SK-N-SH (cell line): ENCODE data around the gene PAFAH1B1. TPM values are rescaled to one million over a fixed set of nuclear protein-coding genes. Genes with fewer than 3 reads are reported as not detected.

Experiments used
- CTCF ChIA-PET: fragments of 300-600, 350-600 bp; formaldehyde crosslinking; extraction: SDS; loops from one replicate; lab custom pipeline; 2021; lab: Yijun Ruan, JAX
- POLR2A ChIA-PET: fragments of 350-600 bp; sonication (Branson Sonifier 250); formaldehyde crosslinking; extraction: SDS; loops from one replicate; lab custom pipeline; 2020; ENCODE audit warnings: antibody characterized with exemption, inconsistent platforms; lab: Yijun Ruan, JAX
- DNase-seq: peaks from one replicate; pipeline ENCODE4 v3.0.0; 2012
- H2AFZ ChIP-seq: fragments of 200-600 bp; sonication (generic); 2 replicates; pipeline ENCODE4 v1.8.1; 2016; ENCODE audit warnings: antibody characterized with exemption, mild to moderate bottlenecking, low read depth
- H3F3A ChIP-seq: fragments of 200-600 bp; sonication (generic); replicated peaks from 2 replicates; pipeline ENCODE3; 2016; ENCODE audit warnings: antibody characterized with exemption, mild to moderate bottlenecking; ENCODE audit not compliant: insufficient read depth
- H3K27ac ChIP-seq, 2 experiments: fragments of 200-500 bp in 1 of 2; fragments of 200-600 bp in 1 of 2; sonication (Bioruptor generic) in 1 of 2; sonication (generic), shearing (Covaris generic) in 1 of 2; 2 replicates each; pipeline versions ENCODE4 v1.5.1 to v1.6.1; 2014 to 2016; ENCODE audit warnings: low read depth in 2 of 2, inconsistent platforms in 1 of 2, low read length in 1 of 2, mild to moderate bottlenecking in 1 of 2, mixed read lengths in 1 of 2
- H3K27me3 ChIP-seq: fragments of 200-600 bp; sonication (generic), shearing (Covaris generic); 2 replicates; pipeline ENCODE4 v1.6.1; 2016; ENCODE audit warnings: mixed run types; ENCODE audit not compliant: insufficient read depth
- H3K36me3 ChIP-seq, 2 experiments: fragments of 200-500 bp in 1 of 2; fragments of 200-600 bp in 1 of 2; sonication (Bioruptor generic) in 1 of 2; sonication (generic) in 1 of 2; replicated peaks in 1 of 2; 2 replicates each; pipeline versions ENCODE3 to v1.5.1; 2014 to 2016; ENCODE audit warnings: low read length in 1 of 2, mild to moderate bottlenecking in 1 of 2; ENCODE audit not compliant: insufficient read depth in 2 of 2, control insufficient read depth in 1 of 2
- H3K4me1 ChIP-seq, 2 experiments: fragments of 200-500 bp in 1 of 2; fragments of 200-600 bp in 1 of 2; sonication (Bioruptor generic) in 1 of 2; sonication (generic), shearing (Covaris generic) in 1 of 2; 2 replicates each; pipeline versions ENCODE4 v1.5.1 to v1.6.1; 2014 to 2016; ENCODE audit warnings: low read depth in 1 of 2, low read length in 1 of 2, mixed run types in 1 of 2; ENCODE audit not compliant: insufficient read depth in 2 of 2, control insufficient read depth in 1 of 2
- H3K4me2 ChIP-seq: fragments of 200-600 bp; sonication (generic), shearing (Covaris generic); 2 replicates; pipeline ENCODE4 v1.6.1; 2017; ENCODE audit warnings: mixed run types
- H3K4me3 ChIP-seq, 2 experiments: fragments of 200-500 bp in 1 of 2; fragments of 200-600 bp in 1 of 2; sonication (Bioruptor generic) in 1 of 2; sonication (generic), shearing (Covaris generic) in 1 of 2; 2 replicates each; pipeline versions ENCODE4 v1.5.1 to v1.8.1; 2014 to 2016; ENCODE audit warnings: low read depth in 2 of 2, inconsistent platforms in 1 of 2, low read length in 1 of 2, mild to moderate bottlenecking in 1 of 2, mixed read lengths in 1 of 2, moderate library complexity in 1 of 2
- H3K79me2 ChIP-seq: fragments of 200-600 bp; sonication (generic); 2 replicates; pipeline ENCODE4 v1.8.1; 2017; ENCODE audit warnings: mild to moderate bottlenecking; ENCODE audit not compliant: insufficient read depth
- H3K9ac ChIP-seq: fragments of 200-600 bp; sonication (generic); 2 replicates; pipeline ENCODE4 v1.6.1; 2017; ENCODE audit warnings: mixed run types
- H3K9me2 ChIP-seq: fragments of 200-600 bp; sonication (generic); 2 replicates; pipeline ENCODE4 v1.6.1; 2017; ENCODE audit warnings: mixed run types
- H3K9me3 ChIP-seq: fragments of 200-600 bp; sonication (generic); 2 replicates; pipeline ENCODE4 v1.6.1; 2017; ENCODE audit warnings: mixed run types, mild to moderate bottlenecking, moderate library complexity
- H4K20me1 ChIP-seq: fragments of 200-600 bp; sonication (generic); 2 replicates; pipeline ENCODE4 v1.6.1; 2017; ENCODE audit warnings: mild to moderate bottlenecking, mixed run types; ENCODE audit not compliant: insufficient read depth
- CHD2 ChIP-seq: fragments of 150-350 bp; IDR thresholded peaks from 2 replicates; pipeline ENCODE4 v1.6.1; 2018; ENCODE audit warnings: low read length; ENCODE audit not compliant: partially characterized antibody
- ELF1 ChIP-seq: IDR thresholded peaks from 2 replicates; pipeline ENCODE4 v1.4.0; 2012
- FOSL2 ChIP-seq: IDR thresholded peaks from 2 replicates; pipeline ENCODE4 v1.4.0; 2012; ENCODE audit warnings: low read depth, mild to moderate bottlenecking, moderate library complexity, borderline replicate concordance
- FOXM1 ChIP-seq: IDR thresholded peaks from 2 replicates; pipeline ENCODE4 v1.4.0; 2012; ENCODE audit warnings: low read depth, mild to moderate bottlenecking
- GABPA ChIP-seq: IDR thresholded peaks from 2 replicates; pipeline ENCODE4 v1.4.0; 2012; ENCODE audit warnings: low read depth, mild to moderate bottlenecking
- GATA2 ChIP-seq: sonication (generic); formaldehyde crosslinking; IDR thresholded peaks from 2 replicates; pipeline ENCODE4 v1.5.0; 2020; ENCODE audit warnings: mild to moderate bottlenecking, missing genetic modification reagents
- JUND ChIP-seq: IDR thresholded peaks from 2 replicates; pipeline ENCODE4 v1.4.0; 2012
- MXI1 ChIP-seq: IDR thresholded peaks from 2 replicates; pipeline ENCODE4 v1.6.1; 2012; ENCODE audit warnings: mild to moderate bottlenecking, low read depth, low read length, improper control_type of control experiment
- RAD21 ChIP-seq: IDR thresholded peaks from 2 replicates; pipeline ENCODE4 v1.6.1; 2012; ENCODE audit warnings: mild to moderate bottlenecking, low read length
- RFX5 ChIP-seq: IDR thresholded peaks from 2 replicates; pipeline ENCODE4 v1.6.1; 2012; ENCODE audit warnings: mild to moderate bottlenecking, improper control_type of control experiment, low read length
- RXRA ChIP-seq: IDR thresholded peaks from 2 replicates; pipeline ENCODE4 v1.4.0; 2012; ENCODE audit warnings: low read depth, mild to moderate bottlenecking, borderline replicate concordance
- SIN3A ChIP-seq: IDR thresholded peaks from 2 replicates; pipeline ENCODE4 v1.6.1; 2012; ENCODE audit warnings: low read depth, mild to moderate bottlenecking, low read length, moderate library complexity, borderline replicate concordance
- SMC3 ChIP-seq: IDR thresholded peaks from 2 replicates; pipeline ENCODE4 v1.6.1; 2012; ENCODE audit warnings: low read depth, low read length, improper control_type of control experiment
- TCF12 ChIP-seq: IDR thresholded peaks from 2 replicates; pipeline ENCODE4 v1.4.0; 2012
- TEAD4 ChIP-seq: IDR thresholded peaks from 2 replicates; pipeline ENCODE4 v1.4.0; 2012; ENCODE audit warnings: mild to moderate bottlenecking, borderline replicate concordance; ENCODE audit not compliant: insufficient read depth
- WGBS: methylation state at CpG from one replicate; pipeline ENCODE4 v1.1.6; 2017; ENCODE audit warnings: low lambda C conversion rate; 5-methylcytosine and 5-hydroxymethylcytosine counted together
- polyA plus RNA-seq, 3 experiments: library from polyadenylated mRNA; depleted of rRNA; stranded (reverse); fragments of >200 nt; gene quantifications; 2 replicates each; pipeline ENCODE4 v1.2.3, GENCODE V29; 2012
- TF ChIP-seq, protein P1 (sequence below): IDR thresholded peaks from 2 replicates; pipeline ENCODE4 v1.6.1; 2012; ENCODE audit warnings: mild to moderate bottlenecking, low read depth, low read length, moderate library complexity
- TF ChIP-seq, protein P2 (sequence below): fragments of 150-350 bp; IDR thresholded peaks from 2 replicates; pipeline ENCODE4 v1.6.1; 2017; ENCODE audit warnings: antibody characterized with exemption, low read length, low read depth, borderline replicate concordance
- TF ChIP-seq, protein P3 (sequence below): fragments of 150-350 bp; IDR thresholded peaks from 2 replicates; pipeline ENCODE4 v1.6.1; 2016; ENCODE audit warnings: mild to moderate bottlenecking, low read depth, low read length
- TF ChIP-seq, protein P4 (sequence below): IDR thresholded peaks from 2 replicates; pipeline ENCODE4 v1.4.0; 2012; ENCODE audit warnings: low read depth

Gene PAFAH1B1
- polyA plus RNA-seq, 1 of the 3 experiments (the other 2 are of a cell fraction) = 37.3 TPM

DNA sequence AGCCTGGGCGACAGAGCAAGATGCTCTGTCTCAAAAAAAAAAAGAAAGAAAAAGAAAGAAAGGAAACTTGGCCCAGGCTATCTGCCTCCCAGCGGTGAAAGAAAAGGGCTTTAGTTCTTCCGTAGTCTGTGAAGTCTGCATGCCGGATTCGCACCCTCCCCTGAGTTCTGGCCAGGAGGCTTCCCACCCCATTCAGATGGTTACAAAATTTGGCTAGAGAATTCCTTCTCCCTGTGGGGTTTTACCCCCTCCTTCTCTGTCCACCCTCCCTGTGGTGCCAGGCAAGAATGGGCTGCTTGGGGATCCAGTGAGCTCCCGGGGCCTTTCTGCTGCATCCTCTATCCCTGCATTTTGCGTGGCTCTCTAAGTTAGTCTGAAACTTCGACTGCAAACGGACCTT, 37.8 kb downstream of the PAFAH1B1 start:
- H3K9ac ChIP-seq = no peak overlapping the region
- CTCF ChIA-PET = no interaction called here
- POLR2A ChIA-PET = no interaction called here

More for the DNA sequence above, 37.8 kb downstream of the PAFAH1B1 start:
- TF ChIP-seq, protein P1, sequence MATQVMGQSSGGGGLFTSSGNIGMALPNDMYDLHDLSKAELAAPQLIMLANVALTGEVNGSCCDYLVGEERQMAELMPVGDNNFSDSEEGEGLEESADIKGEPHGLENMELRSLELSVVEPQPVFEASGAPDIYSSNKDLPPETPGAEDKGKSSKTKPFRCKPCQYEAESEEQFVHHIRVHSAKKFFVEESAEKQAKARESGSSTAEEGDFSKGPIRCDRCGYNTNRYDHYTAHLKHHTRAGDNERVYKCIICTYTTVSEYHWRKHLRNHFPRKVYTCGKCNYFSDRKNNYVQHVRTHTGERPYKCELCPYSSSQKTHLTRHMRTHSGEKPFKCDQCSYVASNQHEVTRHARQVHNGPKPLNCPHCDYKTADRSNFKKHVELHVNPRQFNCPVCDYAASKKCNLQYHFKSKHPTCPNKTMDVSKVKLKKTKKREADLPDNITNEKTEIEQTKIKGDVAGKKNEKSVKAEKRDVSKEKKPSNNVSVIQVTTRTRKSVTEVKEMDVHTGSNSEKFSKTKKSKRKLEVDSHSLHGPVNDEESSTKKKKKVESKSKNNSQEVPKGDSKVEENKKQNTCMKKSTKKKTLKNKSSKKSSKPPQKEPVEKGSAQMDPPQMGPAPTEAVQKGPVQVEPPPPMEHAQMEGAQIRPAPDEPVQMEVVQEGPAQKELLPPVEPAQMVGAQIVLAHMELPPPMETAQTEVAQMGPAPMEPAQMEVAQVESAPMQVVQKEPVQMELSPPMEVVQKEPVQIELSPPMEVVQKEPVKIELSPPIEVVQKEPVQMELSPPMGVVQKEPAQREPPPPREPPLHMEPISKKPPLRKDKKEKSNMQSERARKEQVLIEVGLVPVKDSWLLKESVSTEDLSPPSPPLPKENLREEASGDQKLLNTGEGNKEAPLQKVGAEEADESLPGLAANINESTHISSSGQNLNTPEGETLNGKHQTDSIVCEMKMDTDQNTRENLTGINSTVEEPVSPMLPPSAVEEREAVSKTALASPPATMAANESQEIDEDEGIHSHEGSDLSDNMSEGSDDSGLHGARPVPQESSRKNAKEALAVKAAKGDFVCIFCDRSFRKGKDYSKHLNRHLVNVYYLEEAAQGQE = no peak
- TF ChIP-seq SMC3 (no peak), RAD21 (no peak), JUND (no peak), FOSL2 (no peak), MXI1 (no peak), RXRA (no peak), TCF12 (no peak), FOXM1 (no peak), ELF1 (no peak), GABPA (no peak), GATA2 (CRISPR knock-in tag) (no peak), TEAD4 (no peak), RFX5 (no peak), CHD2 (no peak), SIN3A (no peak)
- TF ChIP-seq, protein P2, sequence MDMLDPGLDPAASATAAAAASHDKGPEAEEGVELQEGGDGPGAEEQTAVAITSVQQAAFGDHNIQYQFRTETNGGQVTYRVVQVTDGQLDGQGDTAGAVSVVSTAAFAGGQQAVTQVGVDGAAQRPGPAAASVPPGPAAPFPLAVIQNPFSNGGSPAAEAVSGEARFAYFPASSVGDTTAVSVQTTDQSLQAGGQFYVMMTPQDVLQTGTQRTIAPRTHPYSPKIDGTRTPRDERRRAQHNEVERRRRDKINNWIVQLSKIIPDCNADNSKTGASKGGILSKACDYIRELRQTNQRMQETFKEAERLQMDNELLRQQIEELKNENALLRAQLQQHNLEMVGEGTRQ = no peak
- TF ChIP-seq, protein P3, sequence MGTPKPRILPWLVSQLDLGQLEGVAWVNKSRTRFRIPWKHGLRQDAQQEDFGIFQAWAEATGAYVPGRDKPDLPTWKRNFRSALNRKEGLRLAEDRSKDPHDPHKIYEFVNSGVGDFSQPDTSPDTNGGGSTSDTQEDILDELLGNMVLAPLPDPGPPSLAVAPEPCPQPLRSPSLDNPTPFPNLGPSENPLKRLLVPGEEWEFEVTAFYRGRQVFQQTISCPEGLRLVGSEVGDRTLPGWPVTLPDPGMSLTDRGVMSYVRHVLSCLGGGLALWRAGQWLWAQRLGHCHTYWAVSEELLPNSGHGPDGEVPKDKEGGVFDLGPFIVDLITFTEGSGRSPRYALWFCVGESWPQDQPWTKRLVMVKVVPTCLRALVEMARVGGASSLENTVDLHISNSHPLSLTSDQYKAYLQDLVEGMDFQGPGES = no peak
- TF ChIP-seq, protein P4, sequence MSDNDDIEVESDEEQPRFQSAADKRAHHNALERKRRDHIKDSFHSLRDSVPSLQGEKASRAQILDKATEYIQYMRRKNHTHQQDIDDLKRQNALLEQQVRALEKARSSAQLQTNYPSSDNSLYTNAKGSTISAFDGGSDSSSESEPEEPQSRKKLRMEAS = no peak
- TF ChIP-seq, all 33 proteins: peak for 0
- peaks cover 0 to 6% of the 10 kb centered on the region in 2 experiments for H3K36me3 ChIP-seq
- no peaks in the 10 kb centered on the region for H3F3A ChIP-seq
- H3K4me3 ChIP-seq = no peak overlapping the region
- no peaks in the 10 kb centered on the region for H3K9me3 ChIP-seq
- peaks cover 100% of the 10 kb centered on the region for H3K79me2 ChIP-seq
- H3K27ac ChIP-seq = no peak overlapping the region
- no peak for DNase-seq
- no peaks in the 10 kb centered on the region for H3K27me3 ChIP-seq
- H3K4me2 ChIP-seq = no peak overlapping the region
- peaks cover 100% of the 10 kb centered on the region for H4K20me1 ChIP-seq
- no peak overlapping the region for H2AFZ ChIP-seq
- whole genome bisulfite sequencing = 97% methylated on average over 9 of the region's 9 CpGs
- no peaks in the 10 kb centered on the region; a peak in 3 of 4 replicates for H3K4me1 ChIP-seq
- no peaks in the 10 kb centered on the region for H3K9me2 ChIP-seq
